ENCODE data around the gene EIF2S1. TPM values are rescaled to one million over a fixed set of nuclear protein-coding genes. Genes with fewer than 3 reads are reported as not detected.
"Not testable (repeated sequence)": the region's sequence is repeated elsewhere in the genome, so short reads cannot be mapped to it uniquely, and the experiment has no call there.

The EIF2S1 gene
- polyA plus RNA-seq = 124 TPM

DNA sequence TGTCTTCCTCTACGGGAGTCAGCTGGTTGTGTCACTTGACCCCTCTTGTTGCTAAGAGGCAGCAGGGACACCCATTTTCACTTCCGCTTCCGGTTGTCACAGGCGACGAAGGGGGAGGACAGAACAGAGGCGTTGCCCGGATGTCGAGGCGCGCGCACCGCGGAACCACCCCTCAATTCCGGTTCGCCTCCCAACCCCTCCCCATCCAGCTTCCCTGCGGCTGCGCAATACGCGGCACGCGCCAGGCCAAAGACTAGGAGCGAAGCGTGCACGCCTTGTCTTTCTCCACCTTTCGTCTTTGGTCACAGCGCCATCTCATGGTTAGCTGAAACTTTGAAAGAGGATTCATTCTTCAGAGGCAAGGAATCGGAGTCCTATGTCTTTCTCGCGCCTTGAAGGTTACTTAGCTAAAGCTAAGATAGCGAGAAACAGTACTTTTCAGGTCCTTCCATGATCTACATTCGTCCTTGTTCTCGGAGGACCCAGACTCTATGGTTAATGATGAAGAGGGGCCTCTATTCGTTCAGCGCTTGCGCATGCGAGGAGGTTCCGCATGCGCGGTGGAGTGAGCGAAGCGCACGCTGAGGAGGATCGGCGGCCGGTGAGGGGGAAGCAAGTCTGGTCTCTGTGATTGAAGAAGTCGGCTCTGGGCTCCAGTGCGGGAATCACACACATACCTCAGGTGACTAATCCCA, at the start of gene EIF2S1, which contains the start of gene ATP6V1D:
TSS of gene EIF2S1 (plus strand) at position 554 of the 695 bp plus-strand sequence. CDS start 4,440 bp downstream, outside the sequence.
TSS of gene ATP6V1D (minus strand) at position 30 of the 695 bp plus-strand sequence. CDS start 106 bp downstream, outside the sequence.
- Mint-ChIP-seq H3K9me3 (no peaks in the 10 kb centered on the region), H3K27ac (peak within 1 kb of the TSS; percentile 96 to 98 (median 98)), H3K4me1 (peaks cover 34 to 52% (median 35%) of the 10 kb centered on the region in 3 donors), H3K4me3 (peak within 1 kb of the TSS; percentile 93 to 99 (median 98)), H3K27me3 (no peaks in the 10 kb centered on the region), H3K36me3 (peaks cover 5% of the 10 kb centered on the region)

DNA sequence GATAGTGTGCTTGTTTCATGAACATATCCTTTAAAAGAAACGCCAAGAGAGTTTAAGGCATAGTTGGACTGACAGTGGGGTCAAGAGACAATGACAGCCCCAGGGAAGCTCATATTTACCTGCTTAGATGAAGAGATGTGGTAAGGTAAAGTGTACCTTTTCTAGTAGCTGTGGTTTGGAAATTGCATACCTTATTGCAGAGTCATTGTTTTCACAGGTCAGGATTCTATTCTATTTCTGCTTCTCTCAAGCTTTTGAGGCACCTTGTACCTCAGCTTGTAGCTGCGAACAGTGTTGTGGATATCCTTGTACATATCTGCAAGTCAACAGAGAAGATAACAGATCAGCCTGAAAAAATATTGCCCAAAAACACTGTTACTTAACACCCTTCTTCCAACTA, 48.3 kb upstream of the EIF2S1 start:
- Mint-ChIP-seq H3K9me3 (no peaks in the 10 kb centered on the region), H3K4me3 (no peak overlapping the region), H3K36me3 (peaks cover 10% of the 10 kb centered on the region), H3K27ac (no peak overlapping the region), H3K27me3 (no peaks in the 10 kb centered on the region), H3K4me1 (peaks cover 4 to 5% (median 4%) of the 10 kb centered on the region in 3 donors)

DNA sequence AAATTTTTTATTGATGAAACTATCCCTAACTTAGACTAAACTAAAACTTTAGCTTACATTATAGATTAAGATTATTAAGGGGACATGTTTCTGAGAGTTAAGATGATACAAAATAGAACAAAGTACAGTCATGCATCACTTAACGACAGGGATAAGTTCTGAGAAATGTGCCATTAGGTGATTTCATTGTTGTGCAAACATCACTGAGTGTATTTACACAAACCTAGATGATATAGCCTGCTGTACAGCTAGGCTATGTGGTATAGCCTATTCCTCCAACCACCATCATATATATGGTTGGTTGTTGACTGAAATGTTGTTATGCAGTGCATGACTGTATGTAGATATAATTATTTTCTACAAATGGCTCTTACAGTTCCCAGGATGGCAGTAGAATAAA, 47.0 kb upstream of the EIF2S1 start:
- Mint-ChIP-seq H3K9me3 (no peaks in the 10 kb centered on the region), H3K27ac (no peak overlapping the region), H3K36me3 (peaks cover 5% of the 10 kb centered on the region)

DNA sequence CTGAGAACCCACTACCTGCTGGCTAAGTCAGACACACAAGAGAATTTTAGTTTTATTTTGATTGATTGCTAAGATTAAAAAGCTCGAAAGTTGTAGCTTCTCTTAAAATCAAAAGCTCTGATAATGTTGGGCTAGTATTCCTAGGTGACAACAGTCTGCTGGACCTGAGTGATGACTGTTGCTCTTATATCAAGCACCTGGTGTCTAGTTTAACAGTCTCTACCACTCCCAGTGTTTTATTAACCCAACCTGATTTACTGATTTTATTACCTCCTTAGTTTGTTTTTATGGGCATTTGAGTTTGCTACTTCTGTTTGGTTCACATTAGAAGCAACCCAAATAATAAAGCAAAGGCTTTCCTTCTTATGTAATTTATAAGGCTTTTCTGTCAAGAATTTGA, 42.3 kb upstream of the EIF2S1 start:
- H3K4me1 Mint-ChIP-seq = no peaks in the 10 kb centered on the region
- H3K27ac Mint-ChIP-seq = no peak overlapping the region
- no peaks in the 10 kb centered on the region for H3K27me3 Mint-ChIP-seq
- H3K9me3 Mint-ChIP-seq = no peaks in the 10 kb centered on the region
- peaks cover 5% of the 10 kb centered on the region for H3K36me3 Mint-ChIP-seq
- H3K4me3 Mint-ChIP-seq = no peak overlapping the region

More for the DNA sequence above, 47.0 kb upstream of the EIF2S1 start:
- Mint-ChIP-seq H3K4me1 (no peaks in the 10 kb centered on the region), H3K27me3 (no peaks in the 10 kb centered on the region), H3K4me3 (no peak overlapping the region)

DNA sequence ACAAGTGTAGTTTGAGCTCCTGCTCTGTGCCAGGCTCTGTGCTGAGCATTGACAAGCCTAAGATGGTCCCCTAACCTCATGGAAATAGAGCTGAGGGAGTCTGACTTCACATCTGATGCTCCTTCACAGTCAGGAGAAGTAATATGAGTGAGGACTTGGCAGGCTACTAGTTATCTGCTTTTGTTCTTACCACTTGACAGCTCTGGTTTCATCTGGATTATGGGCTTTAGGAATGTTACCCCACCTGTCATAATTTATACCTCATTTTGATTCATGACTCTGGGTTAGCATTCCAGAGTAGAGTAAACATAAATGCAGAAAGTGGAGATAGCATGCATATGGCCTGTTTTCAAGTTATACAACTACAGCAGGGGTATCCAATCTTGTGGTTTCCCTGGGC, 41.0 kb upstream of the EIF2S1 start:
- H3K4me1 Mint-ChIP-seq = no peaks in the 10 kb centered on the region
- H3K9me3 Mint-ChIP-seq = no peaks in the 10 kb centered on the region
- H3K36me3 Mint-ChIP-seq = peaks cover 3% of the 10 kb centered on the region
- no peak overlapping the region for H3K27ac Mint-ChIP-seq
- no peaks in the 10 kb centered on the region for H3K27me3 Mint-ChIP-seq
- no peak overlapping the region for H3K4me3 Mint-ChIP-seq

DNA sequence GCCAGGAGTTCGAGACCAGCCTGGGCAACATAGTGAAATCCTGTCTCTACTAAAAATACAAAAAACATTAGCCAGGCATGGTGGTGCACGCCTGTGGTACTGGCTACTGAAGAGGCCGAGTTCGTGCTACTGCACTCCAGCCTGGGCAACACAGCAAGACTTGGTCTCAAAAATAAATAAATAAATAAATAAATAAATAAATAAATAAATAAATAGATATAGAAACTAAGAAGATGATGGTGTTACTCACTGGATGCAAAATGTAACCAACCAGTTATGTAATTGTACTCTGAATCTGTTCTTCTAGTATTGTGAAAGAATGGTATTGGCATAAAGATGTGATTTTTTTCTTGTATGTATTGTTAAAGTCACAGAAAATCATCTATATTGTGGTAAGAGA, 30.5 kb upstream of the EIF2S1 start:
- H3K4me3 Mint-ChIP-seq, H3K4me1 Mint-ChIP-seq, H3K27me3 Mint-ChIP-seq, H3K27ac Mint-ChIP-seq, H3K9me3 Mint-ChIP-seq: not testable (repeated sequence)
- peaks cover 22% of the 10 kb centered on the region for H3K36me3 Mint-ChIP-seq

DNA sequence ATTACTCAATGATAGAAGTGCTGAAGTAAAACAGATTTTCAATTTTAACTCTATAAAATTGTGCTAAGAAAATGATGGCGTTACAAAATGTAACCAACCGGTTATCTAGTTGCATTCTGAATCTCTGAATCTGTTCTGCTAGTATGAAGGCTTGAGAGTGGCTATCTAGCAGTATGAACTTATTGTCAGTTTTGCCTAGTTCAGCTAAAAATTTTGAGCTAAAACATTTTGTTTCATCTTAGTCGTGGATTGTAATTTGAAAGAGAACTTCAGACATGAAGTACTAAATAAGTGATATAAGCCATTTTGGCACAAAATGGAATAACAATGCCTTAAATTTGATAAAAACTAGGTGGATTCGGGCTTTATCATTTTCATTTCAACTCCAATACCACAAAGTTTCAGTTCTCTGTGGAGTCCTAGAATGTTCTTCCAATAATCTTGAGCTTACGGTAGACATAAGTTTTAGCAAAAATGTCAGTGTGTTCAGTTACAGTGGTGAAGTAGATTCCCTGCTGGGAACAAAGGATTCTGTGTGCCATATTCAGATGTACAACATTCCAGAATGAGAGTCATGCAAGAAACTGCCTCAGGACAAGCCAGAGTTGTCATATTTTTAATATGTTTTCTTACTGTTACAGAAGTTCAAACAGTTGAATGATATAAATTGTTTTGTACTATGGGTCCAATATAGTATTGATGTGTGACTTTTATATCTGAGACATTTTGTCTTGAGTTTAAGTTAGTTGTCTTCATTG, 28.6 kb upstream of the EIF2S1 start:
- Mint-ChIP-seq H3K27ac (no peak overlapping the region), H3K4me3 (no peak overlapping the region), H3K36me3 (peaks cover 19% of the 10 kb centered on the region), H3K4me1 (no peaks in the 10 kb centered on the region), H3K27me3 (no peaks in the 10 kb centered on the region), H3K9me3 (no peaks in the 10 kb centered on the region)

DNA sequence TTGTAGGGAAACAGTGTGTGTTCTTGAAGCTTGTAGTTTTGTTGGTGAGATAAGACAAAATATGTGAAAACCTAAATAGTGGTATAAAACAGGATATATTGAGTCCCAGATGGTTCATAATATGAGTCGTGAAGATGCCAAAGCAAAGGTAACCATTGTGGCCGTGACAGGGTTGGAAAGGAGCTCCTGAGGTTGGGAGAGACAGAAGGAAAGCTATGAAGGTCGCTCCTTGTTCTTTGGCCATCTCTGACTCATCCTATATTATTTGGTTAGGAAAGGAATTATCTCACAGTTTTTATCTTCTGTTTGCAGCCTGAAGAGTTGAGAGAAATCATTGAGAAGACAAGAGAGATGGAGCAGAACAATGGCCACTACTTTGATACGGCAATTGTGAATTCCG, 27.7 kb upstream of the EIF2S1 start:
- Mint-ChIP-seq H3K36me3 (peaks cover 19% of the 10 kb centered on the region), H3K9me3 (no peaks in the 10 kb centered on the region), H3K4me1 (no peaks in the 10 kb centered on the region), H3K4me3 (no peak overlapping the region), H3K27me3 (no peaks in the 10 kb centered on the region), H3K27ac (no peak overlapping the region)

DNA sequence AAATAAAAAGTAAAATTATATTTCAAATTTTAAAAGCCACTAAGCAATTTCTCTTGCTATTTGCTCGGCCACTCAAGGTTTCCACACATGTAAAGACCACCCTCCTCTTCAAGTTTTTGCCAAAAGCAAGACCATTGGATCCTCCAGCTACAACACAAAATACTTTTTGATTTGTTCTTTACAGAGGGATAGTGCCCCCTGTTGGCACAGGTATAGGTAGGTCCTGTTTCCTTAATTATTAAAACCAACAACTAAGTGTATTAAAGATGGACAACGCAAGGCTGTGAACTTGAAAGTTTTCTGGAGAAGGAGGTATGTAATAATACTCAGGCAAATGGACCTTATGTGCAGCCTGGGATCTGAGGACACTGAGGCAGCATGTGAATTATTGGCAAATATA, 24.3 kb upstream of the EIF2S1 start:
- peaks cover 11% of the 10 kb centered on the region for H3K36me3 Mint-ChIP-seq
- H3K27ac Mint-ChIP-seq = peak overlapping the region in 1 of 3 donors; percentile 51
- H3K9me3 Mint-ChIP-seq = no peaks in the 10 kb centered on the region
- H3K4me3 Mint-ChIP-seq = no peak overlapping the region
- H3K27me3 Mint-ChIP-seq = no peaks in the 10 kb centered on the region
- no peaks in the 10 kb centered on the region for H3K4me1 Mint-ChIP-seq

DNA sequence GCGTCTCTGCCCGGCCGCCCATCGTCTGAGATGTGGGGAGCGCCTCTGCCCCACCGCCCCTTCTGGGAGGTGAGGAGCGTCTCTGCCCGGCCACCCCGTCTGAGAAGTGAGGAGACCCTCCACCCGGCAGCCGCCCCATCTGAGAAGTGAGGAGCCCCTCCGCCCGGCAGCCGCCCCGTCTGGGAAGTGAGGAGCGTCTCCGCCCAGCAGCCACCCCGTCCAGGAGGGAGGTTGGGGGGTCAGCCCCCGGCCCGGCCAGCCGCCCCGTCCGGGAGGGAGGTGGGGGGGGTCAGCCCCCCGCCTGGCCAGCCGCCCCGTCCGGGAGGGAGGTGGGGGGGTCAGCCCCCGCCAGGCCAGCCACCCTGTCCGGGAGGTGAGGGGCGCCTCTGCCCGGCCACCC, 18.9 kb upstream of the EIF2S1 start:
- H3K27ac Mint-ChIP-seq, H3K4me3 Mint-ChIP-seq, H3K27me3 Mint-ChIP-seq, H3K4me1 Mint-ChIP-seq, H3K36me3 Mint-ChIP-seq, H3K9me3 Mint-ChIP-seq: not testable (repeated sequence)

DNA sequence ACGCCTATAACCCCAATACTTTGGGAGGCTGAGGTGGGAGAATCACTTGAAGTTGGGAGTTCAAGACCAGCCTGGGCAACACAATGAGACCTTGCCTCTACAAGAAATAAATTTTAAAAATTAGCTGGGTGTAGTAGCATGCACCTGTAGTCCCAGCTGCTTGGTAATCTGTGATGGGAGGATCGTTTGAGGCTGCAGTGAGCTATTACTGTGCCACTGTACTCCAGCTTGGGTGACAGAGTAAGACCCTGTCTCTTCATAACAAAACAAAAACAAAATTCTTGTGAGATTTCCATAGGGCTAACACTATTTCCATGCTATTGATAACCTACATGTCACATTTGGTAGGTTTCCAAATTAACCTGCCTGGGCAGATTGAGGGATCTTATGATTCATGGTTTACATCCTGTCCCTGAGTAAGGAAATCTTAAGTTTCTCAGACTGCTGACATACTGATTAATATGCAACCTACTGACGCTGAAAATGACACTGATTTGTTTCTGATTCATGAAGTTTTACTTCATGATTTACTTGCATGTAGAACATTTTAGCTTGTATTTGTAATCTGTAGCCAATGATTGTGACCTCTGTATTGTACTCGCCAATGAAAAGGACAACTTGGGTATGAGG, 16.4 kb upstream of the EIF2S1 start:
- Mint-ChIP-seq H3K4me3 (no peak overlapping the region), H3K27ac (peak overlapping the region in 1 of 3 donors; percentile 62), H3K27me3 (no peaks in the 10 kb centered on the region), H3K4me1 (no peaks in the 10 kb centered on the region), H3K9me3 (no peaks in the 10 kb centered on the region), H3K36me3 (no peaks in the 10 kb centered on the region)

DNA sequence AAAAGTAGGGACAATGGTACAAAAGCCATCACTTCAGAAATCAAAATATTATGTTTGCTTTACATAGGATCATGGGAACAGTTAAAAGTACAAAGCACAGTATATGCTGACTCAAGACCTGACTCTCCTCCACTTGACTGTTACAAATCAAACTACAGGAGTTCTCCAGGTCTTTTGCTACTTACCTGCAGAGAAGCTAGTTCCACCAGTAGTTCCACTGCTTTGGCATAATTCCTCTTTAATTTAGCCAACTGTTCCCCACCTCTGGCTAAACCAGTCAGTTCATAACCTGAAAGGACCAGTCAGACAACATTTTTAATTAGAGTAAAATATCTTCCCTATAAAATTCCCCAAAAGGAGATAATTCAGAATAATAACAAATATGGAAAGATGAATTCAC, 14.5 kb upstream of the EIF2S1 start:
- Mint-ChIP-seq H3K27ac (no peak overlapping the region), H3K9me3 (no peaks in the 10 kb centered on the region), H3K4me3 (no peak overlapping the region), H3K36me3 (no peaks in the 10 kb centered on the region), H3K4me1 (no peaks in the 10 kb centered on the region), H3K27me3 (no peaks in the 10 kb centered on the region)

DNA sequence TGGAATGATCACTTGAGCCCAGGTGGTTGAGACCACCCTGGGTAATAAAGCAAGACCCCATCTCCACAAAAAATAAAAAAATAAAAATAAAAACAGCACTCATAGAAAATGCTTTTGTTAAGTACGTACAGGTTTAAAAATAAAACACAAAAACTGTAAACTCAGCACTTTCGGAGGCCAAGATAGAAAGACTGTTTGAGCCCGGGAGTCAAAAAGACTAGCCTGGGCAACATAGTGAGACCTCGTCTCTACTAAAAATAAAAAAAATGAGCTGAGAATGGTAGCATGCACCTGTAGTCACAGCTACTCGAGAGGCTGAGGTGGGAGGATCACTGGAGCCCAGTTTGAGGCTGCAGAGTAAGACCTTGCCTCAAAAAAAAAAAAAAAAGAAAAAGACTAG, 8.1 kb upstream of the EIF2S1 start:
- Mint-ChIP-seq H3K4me3 (no peak overlapping the region), H3K27ac (no peak overlapping the region), H3K4me1 (peaks cover 0 to 5% (median 0%) of the 10 kb centered on the region in 3 donors), H3K27me3 (no peaks in the 10 kb centered on the region), H3K9me3 (no peaks in the 10 kb centered on the region), H3K36me3 (peaks cover 1% of the 10 kb centered on the region)

DNA sequence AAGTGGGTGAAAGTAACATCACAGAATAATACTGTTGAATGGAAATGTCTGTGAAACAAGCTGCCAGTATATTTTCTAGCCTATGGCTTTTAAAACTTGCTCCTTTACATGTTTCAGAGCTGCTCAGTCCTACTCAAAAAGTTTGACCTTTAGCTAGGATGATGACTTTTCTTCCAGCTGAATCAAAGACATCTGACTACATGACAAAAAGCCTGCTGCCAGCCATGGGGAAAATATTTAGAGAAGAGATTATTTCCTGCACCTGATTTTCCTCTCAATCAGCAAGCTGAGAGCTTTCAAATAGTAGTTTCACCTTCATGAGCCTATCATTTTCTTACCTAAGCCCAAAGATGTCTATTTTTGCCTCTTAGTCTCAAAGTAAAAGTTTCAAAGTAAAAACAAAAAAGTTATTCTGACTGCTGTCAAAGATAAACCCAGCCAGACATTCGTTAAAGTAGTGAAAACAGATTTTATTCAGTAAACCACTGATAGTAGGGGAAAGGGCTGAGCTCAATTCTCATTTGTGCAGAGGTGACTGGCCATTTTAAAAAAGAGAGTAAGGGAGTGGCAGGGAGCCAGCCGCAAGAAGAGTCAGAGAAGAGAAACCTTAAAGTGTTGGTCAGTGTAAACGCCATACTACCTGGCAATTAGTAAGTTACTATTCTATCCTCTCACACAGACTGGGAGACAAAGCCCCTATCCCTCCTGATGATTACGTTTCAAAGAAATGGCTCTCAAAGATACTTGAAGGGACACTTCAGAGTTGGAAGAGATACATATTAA, 2.8 kb upstream of the EIF2S1 start:
- no peaks in the 10 kb centered on the region for H3K27me3 Mint-ChIP-seq
- peaks cover 30 to 38% (median 31%) of the 10 kb centered on the region in 3 donors for H3K4me1 Mint-ChIP-seq
- H3K27ac Mint-ChIP-seq = peak overlapping the region in 1 of 3 donors; percentile 98
- no peaks in the 10 kb centered on the region for H3K9me3 Mint-ChIP-seq
- H3K4me3 Mint-ChIP-seq = peak overlapping the region; percentile 13 to 99 (median 66)
- peaks cover 3% of the 10 kb centered on the region for H3K36me3 Mint-ChIP-seq

DNA sequence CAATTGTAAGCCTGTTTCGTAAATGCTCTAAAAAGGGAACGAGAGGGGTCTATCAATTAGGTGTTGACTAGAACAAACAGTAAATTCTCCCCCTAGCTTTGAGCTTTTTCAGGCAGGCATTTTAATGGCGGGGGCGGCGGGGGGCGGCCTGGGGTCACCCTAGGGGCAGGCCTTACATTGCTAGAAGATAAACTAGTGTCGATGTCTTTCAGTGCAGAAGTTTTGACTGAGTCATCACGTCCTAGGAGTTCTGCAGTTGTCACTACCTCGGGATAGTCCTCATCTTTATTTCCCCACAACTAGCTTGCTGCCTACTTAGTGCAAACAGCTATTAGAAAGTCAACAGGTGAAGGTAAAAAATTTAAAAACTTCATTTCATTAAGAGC, 2.2 kb upstream of the EIF2S1 start:
- H3K9me3 Mint-ChIP-seq = no peaks in the 10 kb centered on the region

More for the DNA sequence above, 2.2 kb upstream of the EIF2S1 start:
- H3K27me3 Mint-ChIP-seq = no peaks in the 10 kb centered on the region
- peaks cover 30 to 42% (median 32%) of the 10 kb centered on the region in 3 donors for H3K4me1 Mint-ChIP-seq
- H3K27ac Mint-ChIP-seq = peak overlapping the region in 1 of 3 donors; percentile 98
- H3K36me3 Mint-ChIP-seq = peaks cover 3% of the 10 kb centered on the region
- peak overlapping the region; percentile 13 to 99 (median 96) for H3K4me3 Mint-ChIP-seq

All from IgD-negative memory B cell (primary cell).